ENCODE results near the gene DSCAML1.
"Not testable (repeated sequence)": the region's sequence is repeated elsewhere in the genome, so short reads cannot be mapped to it uniquely, and the experiment has no call there.

Gene DSCAML1

GRCh38 chr11:117417856-117418255 is 379.2 kb downstream of the DSCAML1 start:
- DNase-seq (ENCODE audit: low read depth in 1 of 2, low spot score in 1 of 2), result no peak

GRCh38 chr11:117417342-117417741 is 379.7 kb downstream of the DSCAML1 start:
- no peak for DNase-seq (ENCODE audit: low read depth in 1 of 2, low spot score in 1 of 2)

GRCh38 chr11:117415358-117415896 is 381.6 kb downstream of the DSCAML1 start:
- no peak for DNase-seq (ENCODE audit: low read depth in 1 of 2, low spot score in 1 of 2)

GRCh38 chr11:117414724-117415123 is 382.3 kb downstream of the DSCAML1 start:
- no peak for DNase-seq (ENCODE audit: low read depth in 1 of 2, low spot score in 1 of 2)

- no peak for DNase-seq (ENCODE audit: low read depth in 1 of 2, low spot score in 1 of 2)
Observed at GRCh38 chr11:117413616-117414015, 383.4 kb downstream of the DSCAML1 start.

- no peak for DNase-seq (ENCODE audit: low read depth in 1 of 2, low spot score in 1 of 2)
Observed at GRCh38 chr11:117412653-117413275, 384.3 kb downstream of the DSCAML1 start.

GRCh38 chr11:117412176-117412575 is 384.8 kb downstream of the DSCAML1 start:
- no peak for DNase-seq (ENCODE audit: low read depth in 1 of 2, low spot score in 1 of 2)

GRCh38 chr11:117411736-117412135 is 385.3 kb downstream of the DSCAML1 start:
- DNase-seq (ENCODE audit: low read depth in 1 of 2, low spot score in 1 of 2), result no peak

- no peak for DNase-seq (ENCODE audit: low read depth in 1 of 2, low spot score in 1 of 2)
Observed at GRCh38 chr11:117410861-117411710, 385.9 kb downstream of the DSCAML1 start.

GRCh38 chr11:117410238-117410637 is 386.8 kb downstream of the DSCAML1 start:
- no peak for DNase-seq (ENCODE audit: low read depth in 1 of 2, low spot score in 1 of 2)

GRCh38 chr11:117409511-117409910 is 387.5 kb downstream of the DSCAML1 start:
- no peak for DNase-seq (ENCODE audit: low read depth in 1 of 2, low spot score in 1 of 2)

GRCh38 chr11:117408356-117408755 is 388.7 kb downstream of the DSCAML1 start:
- DNase-seq (ENCODE audit: low read depth in 1 of 2, low spot score in 1 of 2), result no peak

- no peak for DNase-seq (ENCODE audit: low read depth in 1 of 2, low spot score in 1 of 2)
Observed at GRCh38 chr11:117407016-117407415, 390.0 kb downstream of the DSCAML1 start.

GRCh38 chr11:117405898-117406297 is 391.1 kb downstream of the DSCAML1 start:
- not testable (repeated sequence) for DNase-seq (ENCODE audit: low read depth in 1 of 2, low spot score in 1 of 2)

- DNase-seq (ENCODE audit: low read depth in 1 of 2, low spot score in 1 of 2), result not testable (repeated sequence)
Observed at GRCh38 chr11:117399100-117399840, 397.7 kb downstream of the DSCAML1 start.

- not testable (repeated sequence) for DNase-seq (ENCODE audit: low read depth in 1 of 2, low spot score in 1 of 2)
Observed at GRCh38 chr11:117398618-117399017, 398.4 kb downstream of the DSCAML1 start.

GRCh38 chr11:117396970-117397369 is 400.0 kb downstream of the DSCAML1 start:
- DNase-seq (ENCODE audit: low read depth in 1 of 2, low spot score in 1 of 2), result no peak

GRCh38 chr11:117395476-117395875 is 401.5 kb downstream of the DSCAML1 start:
- no peak for DNase-seq (ENCODE audit: low read depth in 1 of 2, low spot score in 1 of 2)

- no peak for DNase-seq (ENCODE audit: low read depth in 1 of 2, low spot score in 1 of 2)
Observed at GRCh38 chr11:117394221-117394925, 402.6 kb downstream of the DSCAML1 start.

GRCh38 chr11:117392979-117393378 is 404.0 kb downstream of the DSCAML1 start:
- DNase-seq (ENCODE audit: low read depth in 1 of 2, low spot score in 1 of 2), result no peak
